ENCODE results near the gene SPIC. TPM values are rescaled to one million over a fixed set of nuclear protein-coding genes. Genes with fewer than 3 reads are reported as not detected.

Gene SPIC
- total and polyA plus RNA-seq, 12 donors: 0.19 to 0.88 TPM; not detected in 10

- intact Hi-C loops (cut with DNase I): loop anchor here in 3 of 10 donors (5.0 to 10.0 kb wide), 3 partner anchors 264 to 341 kb away; partner anchors contain the start of gene GNPTAB (in 1 of the 3)
- H3K9me3 ChIP-seq: no peaks in the 10 kb centered on the region
- no peaks in the 10 kb centered on the region for H3K36me3 ChIP-seq
- no peak for DNase-seq
- no peak for ATAC-seq
- peaks cover 0 to 15% (median 0%) of the 10 kb centered on the region in 9 donors for H3K4me1 ChIP-seq
- no peak overlapping the region for H3K27ac ChIP-seq
- no peak overlapping the region for H3K4me3 ChIP-seq
- no peak for TF ChIP-seq CTCF (IDR thresholded peaks at IDR 0.05)
- WGBS, 2 donors: 59 to 66% methylated on average over 1 of the region's 1 CpG
- peaks cover 0 to 7% (median 0%) of the 10 kb centered on the region in 7 donors for H3K27me3 ChIP-seq
Observed at GRCh38 chr12:101493556-101493955, 18.4 kb downstream of the SPIC start.

- DNase-seq (no peak), ATAC-seq (no peak)
- 61 to 69% methylated on average over 3 of the region's 3 CpGs for WGBS, 2 donors
- intact Hi-C loops (cut with DNase I): loop anchor here in 1 of 10 donors (10.0 kb wide), 1 partner anchor 337 kb away; the partner anchor contains the start of gene GNPTAB
- H3K36me3 ChIP-seq: no peaks in the 10 kb centered on the region
- no peak overlapping the region for H3K4me3 ChIP-seq
- no peaks in the 10 kb centered on the region for H3K9me3 ChIP-seq
- peaks cover 0 to 17% (median 5%) of the 10 kb centered on the region in 9 donors for H3K4me1 ChIP-seq
- H3K27me3 ChIP-seq: no peaks in the 10 kb centered on the region
- H3K27ac ChIP-seq: no peak overlapping the region
- no peak for TF ChIP-seq CTCF (IDR thresholded peaks at IDR 0.05)
Observed at GRCh38 chr12:101498252-101498651, 23.1 kb downstream of the SPIC start.

GRCh38 chr12:101501410-101501995, 26.4 kb downstream of the SPIC start:
- Histone ChIP-seq H3K27ac (peak overlapping the region in 1 of 10 donors; percentile 36), H3K4me3 (no peak overlapping the region), H3K27me3 (no peaks in the 10 kb centered on the region), H3K36me3 (no peaks in the 10 kb centered on the region), H3K4me1 (peaks cover 0 to 17% (median 5%) of the 10 kb centered on the region in 9 donors), H3K9me3 (no peaks in the 10 kb centered on the region)
- WGBS, 2 donors: 31 to 32% methylated on average over 4 of the region's 4 CpGs
- no peak for DNase-seq
- TF ChIP-seq CTCF (IDR thresholded peaks at IDR 0.05): no peak
- intact Hi-C loops (cut with DNase I): no loop called here
- peak in 3 of 8 donors; percentile 29 to 58 (median 56) for ATAC-seq

GRCh38 chr12:101521136-101521535, 46.0 kb downstream of the SPIC start:
- WGBS, 2 donors: 24 to 39% methylated on average over 1 of the region's 1 CpG
- no peak for TF ChIP-seq CTCF (IDR thresholded peaks at IDR 0.05)
- no peaks in the 10 kb centered on the region for H3K27me3 ChIP-seq

More at GRCh38 chr12:101521136-101521535, 46.0 kb downstream of the SPIC start:
- Histone ChIP-seq H3K4me1 (no peaks in the 10 kb centered on the region), H3K4me3 (no peak overlapping the region), H3K36me3 (no peaks in the 10 kb centered on the region), H3K9me3 (no peaks in the 10 kb centered on the region), H3K27ac (no peak overlapping the region)
- DNase-seq (no peak), ATAC-seq (no peak)
- intact Hi-C loops (cut with DNase I): no loop called here

Data from heart right ventricle (tissue), 16 donors.